ENCODE data around the gene MPDU1. TPM values are rescaled to one million over a fixed set of nuclear protein-coding genes. Genes with fewer than 3 reads are reported as not detected.

The MPDU1 gene
- total and polyA plus RNA-seq, 2 of the 13 experiments (the other 11 are each of a cell fraction or from before 2014, with no cell fraction given), result 112 to 167 TPM

DNA sequence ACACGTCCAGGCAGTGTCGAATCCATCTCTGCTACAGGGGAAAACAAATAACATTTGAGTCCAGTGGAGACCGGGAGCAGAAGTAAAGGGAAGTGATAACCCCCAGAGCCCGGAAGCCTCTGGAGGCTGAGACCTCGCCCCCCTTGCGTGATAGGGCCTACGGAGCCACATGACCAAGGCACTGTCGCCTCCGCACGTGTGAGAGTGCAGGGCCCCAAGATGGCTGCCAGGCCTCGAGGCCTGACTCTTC, 11.4 kb upstream of the MPDU1 start (continued):
- TF ChIP-seq, protein P1, sequence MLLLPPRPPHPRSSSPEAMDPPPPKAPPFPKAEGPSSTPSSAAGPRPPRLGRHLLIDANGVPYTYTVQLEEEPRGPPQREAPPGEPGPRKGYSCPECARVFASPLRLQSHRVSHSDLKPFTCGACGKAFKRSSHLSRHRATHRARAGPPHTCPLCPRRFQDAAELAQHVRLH (CRISPR knock-in tag; IDR thresholded peaks at IDR 0.05; ENCODE audit: borderline replicate concordance, low read depth), result peak; percentile 65; the same call in 1 of the 2 replicates
- TF ChIP-seq PHF20 (CRISPR knock-in tag; IDR thresholded peaks at IDR 0.05), result peak; percentile 94
- TF ChIP-seq ZFP41 (CRISPR knock-in tag; IDR thresholded peaks at IDR 0.05; ENCODE audit: borderline replicate concordance), result peak; percentile 43; the same call in 1 of the 2 replicates
- TF ChIP-seq, protein P2, sequence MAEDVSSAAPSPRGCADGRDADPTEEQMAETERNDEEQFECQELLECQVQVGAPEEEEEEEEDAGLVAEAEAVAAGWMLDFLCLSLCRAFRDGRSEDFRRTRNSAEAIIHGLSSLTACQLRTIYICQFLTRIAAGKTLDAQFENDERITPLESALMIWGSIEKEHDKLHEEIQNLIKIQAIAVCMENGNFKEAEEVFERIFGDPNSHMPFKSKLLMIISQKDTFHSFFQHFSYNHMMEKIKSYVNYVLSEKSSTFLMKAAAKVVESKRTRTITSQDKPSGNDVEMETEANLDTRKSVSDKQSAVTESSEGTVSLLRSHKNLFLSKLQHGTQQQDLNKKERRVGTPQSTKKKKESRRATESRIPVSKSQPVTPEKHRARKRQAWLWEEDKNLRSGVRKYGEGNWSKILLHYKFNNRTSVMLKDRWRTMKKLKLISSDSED (CRISPR knock-in tag; IDR thresholded peaks at IDR 0.05), result no peak
- TF ChIP-seq ZNF256 (CRISPR knock-in tag; conservative IDR thresholded peaks at IDR 0.05), result no peak
- TF ChIP-seq TBX2 (CRISPR knock-in tag; IDR thresholded peaks at IDR 0.05; ENCODE audit: borderline replicate concordance), result peak; percentile 93; the same call in 1 of the 2 replicates
- peak; percentile 49; the same call in 1 of the 2 replicates for TF ChIP-seq GATAD2A (CRISPR knock-in tag; IDR thresholded peaks at IDR 0.05)
- TF ChIP-seq, protein P3, sequence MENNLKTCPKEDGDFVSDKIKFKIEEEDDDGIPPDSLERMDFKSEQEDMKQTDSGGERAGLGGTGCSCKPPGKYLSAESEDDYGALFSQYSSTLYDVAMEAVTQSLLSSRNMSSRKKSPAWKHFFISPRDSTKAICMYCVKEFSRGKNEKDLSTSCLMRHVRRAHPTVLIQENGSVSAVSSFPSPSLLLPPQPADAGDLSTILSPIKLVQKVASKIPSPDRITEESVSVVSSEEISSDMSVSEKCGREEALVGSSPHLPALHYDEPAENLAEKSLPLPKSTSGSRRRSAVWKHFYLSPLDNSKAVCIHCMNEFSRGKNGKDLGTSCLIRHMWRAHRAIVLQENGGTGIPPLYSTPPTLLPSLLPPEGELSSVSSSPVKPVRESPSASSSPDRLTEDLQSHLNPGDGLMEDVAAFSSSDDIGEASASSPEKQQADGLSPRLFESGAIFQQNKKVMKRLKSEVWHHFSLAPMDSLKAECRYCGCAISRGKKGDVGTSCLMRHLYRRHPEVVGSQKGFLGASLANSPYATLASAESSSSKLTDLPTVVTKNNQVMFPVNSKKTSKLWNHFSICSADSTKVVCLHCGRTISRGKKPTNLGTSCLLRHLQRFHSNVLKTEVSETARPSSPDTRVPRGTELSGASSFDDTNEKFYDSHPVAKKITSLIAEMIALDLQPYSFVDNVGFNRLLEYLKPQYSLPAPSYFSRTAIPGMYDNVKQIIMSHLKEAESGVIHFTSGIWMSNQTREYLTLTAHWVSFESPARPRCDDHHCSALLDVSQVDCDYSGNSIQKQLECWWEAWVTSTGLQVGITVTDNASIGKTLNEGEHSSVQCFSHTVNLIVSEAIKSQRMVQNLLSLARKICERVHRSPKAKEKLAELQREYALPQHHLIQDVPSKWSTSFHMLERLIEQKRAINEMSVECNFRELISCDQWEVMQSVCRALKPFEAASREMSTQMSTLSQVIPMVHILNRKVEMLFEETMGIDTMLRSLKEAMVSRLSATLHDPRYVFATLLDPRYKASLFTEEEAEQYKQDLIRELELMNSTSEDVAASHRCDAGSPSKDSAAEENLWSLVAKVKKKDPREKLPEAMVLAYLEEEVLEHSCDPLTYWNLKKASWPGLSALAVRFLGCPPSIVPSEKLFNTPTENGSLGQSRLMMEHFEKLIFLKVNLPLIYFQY (CRISPR knock-in tag; IDR thresholded peaks at IDR 0.05; ENCODE audit: borderline replicate concordance), result no peak; the same call in 1 of the 2 replicates
- TF ChIP-seq NCOR1 (IDR thresholded peaks at IDR 0.05; ENCODE audit: borderline replicate concordance, low read length), result no peak
- no peak for TF ChIP-seq SP140L (CRISPR knock-in tag; IDR thresholded peaks at IDR 0.05; ENCODE audit: borderline replicate concordance)
- TF ChIP-seq, protein P4, sequence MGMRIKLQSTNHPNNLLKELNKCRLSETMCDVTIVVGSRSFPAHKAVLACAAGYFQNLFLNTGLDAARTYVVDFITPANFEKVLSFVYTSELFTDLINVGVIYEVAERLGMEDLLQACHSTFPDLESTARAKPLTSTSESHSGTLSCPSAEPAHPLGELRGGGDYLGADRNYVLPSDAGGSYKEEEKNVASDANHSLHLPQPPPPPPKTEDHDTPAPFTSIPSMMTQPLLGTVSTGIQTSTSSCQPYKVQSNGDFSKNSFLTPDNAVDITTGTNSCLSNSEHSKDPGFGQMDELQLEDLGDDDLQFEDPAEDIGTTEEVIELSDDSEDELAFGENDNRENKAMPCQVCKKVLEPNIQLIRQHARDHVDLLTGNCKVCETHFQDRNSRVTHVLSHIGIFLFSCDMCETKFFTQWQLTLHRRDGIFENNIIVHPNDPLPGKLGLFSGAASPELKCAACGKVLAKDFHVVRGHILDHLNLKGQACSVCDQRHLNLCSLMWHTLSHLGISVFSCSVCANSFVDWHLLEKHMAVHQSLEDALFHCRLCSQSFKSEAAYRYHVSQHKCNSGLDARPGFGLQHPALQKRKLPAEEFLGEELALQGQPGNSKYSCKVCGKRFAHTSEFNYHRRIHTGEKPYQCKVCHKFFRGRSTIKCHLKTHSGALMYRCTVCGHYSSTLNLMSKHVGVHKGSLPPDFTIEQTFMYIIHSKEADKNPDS (CRISPR knock-in tag; IDR thresholded peaks at IDR 0.05), result 0 out of 2 replicates have a peak, but pooled peaks have one; percentile 11
- TF ChIP-seq ZNF30 (CRISPR knock-in tag; IDR thresholded peaks at IDR 0.05), result no peak
- TF ChIP-seq ZNF160 (CRISPR knock-in tag; IDR thresholded peaks at IDR 0.05), result no peak
- no peak for TF ChIP-seq ZSCAN12 (CRISPR knock-in tag; IDR thresholded peaks at IDR 0.05)
- no peak for TF ChIP-seq ZNF749 (CRISPR knock-in tag; IDR thresholded peaks at IDR 0.05; ENCODE audit: borderline replicate concordance)
- peak; percentile 41; the same call in 1 of the 2 replicates for TF ChIP-seq PPARG (CRISPR knock-in tag; conservative IDR thresholded peaks at IDR 0.05)
- TF ChIP-seq, protein P5, sequence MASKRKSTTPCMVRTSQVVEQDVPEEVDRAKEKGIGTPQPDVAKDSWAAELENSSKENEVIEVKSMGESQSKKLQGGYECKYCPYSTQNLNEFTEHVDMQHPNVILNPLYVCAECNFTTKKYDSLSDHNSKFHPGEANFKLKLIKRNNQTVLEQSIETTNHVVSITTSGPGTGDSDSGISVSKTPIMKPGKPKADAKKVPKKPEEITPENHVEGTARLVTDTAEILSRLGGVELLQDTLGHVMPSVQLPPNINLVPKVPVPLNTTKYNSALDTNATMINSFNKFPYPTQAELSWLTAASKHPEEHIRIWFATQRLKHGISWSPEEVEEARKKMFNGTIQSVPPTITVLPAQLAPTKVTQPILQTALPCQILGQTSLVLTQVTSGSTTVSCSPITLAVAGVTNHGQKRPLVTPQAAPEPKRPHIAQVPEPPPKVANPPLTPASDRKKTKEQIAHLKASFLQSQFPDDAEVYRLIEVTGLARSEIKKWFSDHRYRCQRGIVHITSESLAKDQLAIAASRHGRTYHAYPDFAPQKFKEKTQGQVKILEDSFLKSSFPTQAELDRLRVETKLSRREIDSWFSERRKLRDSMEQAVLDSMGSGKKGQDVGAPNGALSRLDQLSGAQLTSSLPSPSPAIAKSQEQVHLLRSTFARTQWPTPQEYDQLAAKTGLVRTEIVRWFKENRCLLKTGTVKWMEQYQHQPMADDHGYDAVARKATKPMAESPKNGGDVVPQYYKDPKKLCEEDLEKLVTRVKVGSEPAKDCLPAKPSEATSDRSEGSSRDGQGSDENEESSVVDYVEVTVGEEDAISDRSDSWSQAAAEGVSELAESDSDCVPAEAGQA (IDR thresholded peaks at IDR 0.05; ENCODE audit: low read depth), result peak; percentile 98
- TF ChIP-seq, protein P5 (CRISPR knock-in tag; IDR thresholded peaks at IDR 0.05; ENCODE audit: borderline replicate concordance), result no peak

All from HepG2 (cell line).